ENCODE measurements around the gene COG3.

Gene COG3

DNA sequence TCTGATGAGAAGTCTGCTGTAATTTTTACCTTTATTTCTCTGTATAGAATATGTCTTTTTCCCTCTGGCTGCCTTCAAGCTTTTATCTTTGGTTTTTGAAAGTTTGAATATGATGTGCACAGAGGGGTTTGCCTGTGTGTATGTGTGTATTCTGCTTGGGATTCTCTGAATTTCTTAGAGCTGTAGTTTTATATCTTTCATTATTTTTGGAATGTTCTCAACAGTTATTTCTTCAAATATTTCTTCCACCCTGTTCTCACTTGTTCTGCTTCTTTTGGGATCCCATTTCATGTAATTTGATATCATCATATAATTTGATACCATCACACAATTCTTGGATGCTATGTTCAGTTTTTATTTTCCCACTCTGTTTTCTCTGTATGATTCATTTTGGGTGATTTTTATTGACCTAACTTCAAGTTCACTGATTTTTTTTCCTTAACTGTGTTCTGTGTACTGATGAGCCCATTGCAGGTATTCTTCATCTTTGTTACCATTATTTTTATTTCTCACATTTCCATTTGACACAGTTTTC lies 7.5 kb downstream of the COG3 start:
- H3K9me3 Mint-ChIP-seq: no peaks in the 10 kb centered on the region
- H3K36me3 Mint-ChIP-seq (ENCODE audit: low read depth): peaks cover 22% of the 10 kb centered on the region
- no peaks in the 10 kb centered on the region for H3K27me3 Mint-ChIP-seq
- H3K4me3 Mint-ChIP-seq: no peak overlapping the region
- peaks cover 75% of the 10 kb centered on the region for H3K4me1 Mint-ChIP-seq (ENCODE audit: low read depth)
- H3K27ac Mint-ChIP-seq: no peak overlapping the region

DNA sequence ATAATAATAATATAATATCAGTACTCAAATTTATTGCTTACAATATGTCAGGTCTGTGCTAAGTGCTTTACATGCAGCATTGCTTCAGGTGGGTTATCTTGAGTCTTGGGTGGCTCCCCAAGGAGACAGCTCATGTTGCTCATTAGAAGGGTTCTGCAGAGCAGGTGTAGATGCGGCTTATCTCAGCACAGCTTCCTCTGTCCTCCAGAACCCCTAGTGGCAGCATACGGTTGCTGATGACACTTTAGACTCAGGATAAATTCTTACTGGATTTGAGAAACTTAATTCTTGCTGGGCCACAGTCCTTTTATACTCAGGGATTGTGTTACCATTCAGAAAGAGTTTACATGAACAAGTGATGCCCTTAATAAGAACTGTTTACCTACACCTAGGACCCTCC lies 8.9 kb downstream of the COG3 start:
- Mint-ChIP-seq H3K9me3 (no peaks in the 10 kb centered on the region), H3K4me3 (no peak overlapping the region), H3K4me1 (ENCODE audit: low read depth) (peaks cover 62% of the 10 kb centered on the region), H3K27me3 (no peaks in the 10 kb centered on the region), H3K36me3 (ENCODE audit: low read depth) (peaks cover 23% of the 10 kb centered on the region), H3K27ac (no peak overlapping the region)

DNA sequence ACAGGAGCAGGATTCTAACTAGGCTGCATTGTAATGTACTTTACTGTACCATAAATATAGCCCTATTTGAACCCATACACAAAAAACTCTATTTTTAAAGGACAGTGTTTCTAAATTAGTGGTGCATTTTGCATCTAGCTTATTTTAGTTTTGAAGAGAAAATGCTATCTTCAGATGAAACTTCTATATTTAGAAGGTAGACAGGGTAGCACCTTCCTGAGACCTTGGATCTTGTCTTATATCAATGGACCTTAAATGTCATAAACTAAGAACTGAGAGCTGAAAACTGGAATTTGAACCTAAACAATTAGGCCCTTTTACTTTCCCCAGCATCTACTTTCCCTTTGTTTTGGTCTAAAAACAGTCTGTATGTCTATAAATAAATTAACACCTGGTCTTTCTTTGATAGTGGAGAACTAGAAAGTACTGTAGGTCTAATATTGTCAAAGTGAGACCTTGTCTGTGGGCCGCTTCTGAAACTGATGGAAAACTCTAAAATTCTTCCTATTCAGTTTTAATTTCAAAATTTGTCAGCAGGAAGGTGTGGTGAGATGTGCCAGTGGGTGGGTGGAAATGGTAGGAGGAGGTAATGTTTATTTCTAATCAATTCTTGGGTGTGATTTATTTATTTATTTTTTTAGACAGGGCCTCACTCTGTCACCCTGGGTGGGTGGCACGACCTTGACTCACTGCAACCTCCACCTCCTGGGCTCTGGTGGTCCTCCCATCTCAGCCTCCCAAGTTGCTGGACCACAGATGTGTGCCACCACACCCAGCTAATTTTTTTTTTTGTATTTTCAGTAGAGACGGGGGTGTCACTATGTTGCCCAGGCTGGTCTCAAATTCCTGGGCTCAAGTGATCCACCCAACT lies 10.1 kb downstream of the COG3 start:
- peaks cover 53% of the 10 kb centered on the region for H3K4me1 Mint-ChIP-seq (ENCODE audit: low read depth)
- no peaks in the 10 kb centered on the region for H3K9me3 Mint-ChIP-seq
- peak overlapping the region; percentile 80 for H3K27ac Mint-ChIP-seq
- peaks cover 27% of the 10 kb centered on the region for H3K36me3 Mint-ChIP-seq (ENCODE audit: low read depth)
- H3K27me3 Mint-ChIP-seq: no peaks in the 10 kb centered on the region
- H3K4me3 Mint-ChIP-seq: peak overlapping the region; percentile 30

DNA sequence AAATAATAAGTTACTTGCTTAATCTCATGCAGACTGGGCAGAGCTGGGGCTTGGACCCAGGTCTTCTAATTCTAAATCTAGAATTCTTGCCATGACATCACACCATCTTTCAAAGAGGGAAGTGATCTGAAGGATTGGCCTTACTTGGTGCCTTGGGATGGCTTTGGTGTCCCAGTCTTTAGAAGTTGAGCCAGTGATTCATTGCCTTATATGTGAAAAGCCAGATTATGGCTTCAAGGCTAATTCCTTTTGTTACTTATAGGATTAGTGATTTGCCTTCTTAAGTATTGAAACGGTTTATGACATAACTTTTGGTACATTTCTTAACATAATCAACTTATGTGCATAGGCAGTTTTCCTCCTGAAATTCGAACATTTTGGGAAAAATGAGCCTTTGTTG lies 14.9 kb downstream of the COG3 start:
- peaks cover 35% of the 10 kb centered on the region for H3K36me3 Mint-ChIP-seq (ENCODE audit: low read depth)
- no peak overlapping the region for H3K27ac Mint-ChIP-seq
- H3K4me1 Mint-ChIP-seq (ENCODE audit: low read depth): peaks cover 12% of the 10 kb centered on the region
- H3K27me3 Mint-ChIP-seq: no peaks in the 10 kb centered on the region
- H3K9me3 Mint-ChIP-seq: no peaks in the 10 kb centered on the region
- H3K4me3 Mint-ChIP-seq: no peak overlapping the region

DNA sequence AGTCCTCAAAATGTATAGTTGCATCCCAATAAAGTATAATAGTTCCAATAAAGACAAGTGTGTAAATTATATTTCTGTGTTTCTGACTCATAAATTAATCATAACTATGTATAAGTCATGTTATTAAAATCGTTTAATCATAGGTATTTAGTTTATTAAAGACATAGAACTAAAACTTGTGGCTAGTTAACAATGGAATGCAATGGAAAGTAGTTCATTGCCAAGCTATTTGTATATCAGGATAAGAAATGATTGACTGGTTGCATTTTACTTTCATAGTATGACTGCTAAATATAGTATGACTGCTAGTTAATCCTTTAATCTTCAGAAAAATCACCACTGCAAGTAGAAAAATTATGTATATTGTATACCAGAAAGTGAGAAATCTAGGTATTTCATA lies 16.9 kb downstream of the COG3 start:
- Mint-ChIP-seq H3K27me3 (no peaks in the 10 kb centered on the region), H3K27ac (no peak overlapping the region), H3K9me3 (no peaks in the 10 kb centered on the region), H3K4me3 (no peak overlapping the region), H3K36me3 (ENCODE audit: low read depth) (peaks cover 38% of the 10 kb centered on the region), H3K4me1 (ENCODE audit: low read depth) (no peaks in the 10 kb centered on the region)

DNA sequence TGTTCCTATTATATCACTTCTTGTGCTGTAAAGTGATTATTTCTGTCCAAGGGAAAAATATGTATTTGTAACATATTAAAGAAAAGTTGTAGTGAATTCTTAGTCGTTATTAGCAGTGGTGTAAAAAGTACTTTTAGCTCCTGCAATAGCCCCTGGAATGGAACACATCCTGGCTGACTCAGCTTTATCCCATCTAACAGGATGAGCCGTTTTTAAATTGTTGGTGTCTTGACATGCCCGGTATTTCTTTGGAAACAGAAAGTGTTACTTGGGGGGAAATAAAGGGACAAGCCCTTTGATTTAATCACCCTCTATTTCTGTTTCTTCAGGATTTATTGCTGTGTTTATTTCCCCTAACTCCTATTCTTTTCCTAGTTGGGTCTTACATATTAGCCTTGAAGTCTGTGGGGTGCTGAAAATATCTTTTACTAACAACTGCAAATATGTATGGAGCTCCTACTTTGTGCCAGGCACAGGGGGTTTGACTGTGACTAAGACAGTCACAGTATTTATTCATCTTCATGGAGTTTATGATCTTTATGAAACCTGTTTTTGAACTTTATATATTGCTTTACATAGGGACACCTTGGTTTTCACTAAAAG lies 17.9 kb downstream of the COG3 start:
- H3K4me1 Mint-ChIP-seq (ENCODE audit: low read depth): no peaks in the 10 kb centered on the region
- no peak overlapping the region for H3K27ac Mint-ChIP-seq
- H3K36me3 Mint-ChIP-seq (ENCODE audit: low read depth): peaks cover 48% of the 10 kb centered on the region
- H3K27me3 Mint-ChIP-seq: no peaks in the 10 kb centered on the region
- H3K9me3 Mint-ChIP-seq: no peaks in the 10 kb centered on the region
- no peak overlapping the region for H3K4me3 Mint-ChIP-seq

DNA sequence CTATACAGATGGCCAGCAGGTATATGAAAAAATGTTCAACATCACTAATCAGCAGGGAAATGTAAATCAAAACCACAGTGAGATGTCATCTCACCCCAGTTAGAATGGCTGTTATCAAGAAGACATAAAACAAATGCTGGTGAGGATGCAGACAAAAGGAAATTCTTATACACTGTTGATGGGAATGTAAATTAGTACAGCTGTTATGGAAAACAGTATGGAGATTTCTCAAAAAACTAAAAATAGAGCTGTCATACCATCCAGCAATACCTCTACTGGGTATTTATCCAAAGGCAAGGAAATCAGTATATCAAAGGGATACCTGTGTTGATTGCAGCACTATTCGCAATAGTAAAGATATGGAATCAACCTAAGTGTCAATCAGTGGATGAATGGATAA lies 22.9 kb downstream of the COG3 start:
- Mint-ChIP-seq H3K27ac (peak overlapping the region; percentile 55), H3K36me3 (ENCODE audit: low read depth) (peaks cover 46% of the 10 kb centered on the region), H3K9me3 (no peaks in the 10 kb centered on the region), H3K4me3 (no peak overlapping the region), H3K4me1 (ENCODE audit: low read depth) (no peaks in the 10 kb centered on the region), H3K27me3 (no peaks in the 10 kb centered on the region)

DNA sequence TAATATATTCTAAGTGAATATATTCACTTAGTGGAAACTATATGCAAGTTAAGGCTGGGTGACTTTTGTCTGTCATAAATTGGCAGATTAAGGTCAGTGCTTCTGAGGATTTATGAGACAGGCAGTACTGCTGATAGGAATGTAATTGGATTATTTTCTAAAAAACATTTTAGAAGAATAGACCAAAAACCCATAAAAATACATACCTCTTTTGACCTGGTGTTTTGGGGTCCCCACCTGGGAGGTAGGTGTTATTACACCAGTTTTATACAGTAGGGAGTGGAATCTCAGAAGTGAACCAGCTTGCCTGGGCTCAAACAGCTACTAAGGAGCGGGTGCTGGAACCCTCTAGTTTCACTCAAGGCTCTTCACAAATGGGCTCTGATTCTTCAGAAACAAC lies 25.3 kb downstream of the COG3 start:
- Mint-ChIP-seq H3K27ac (no peak overlapping the region), H3K9me3 (no peaks in the 10 kb centered on the region), H3K4me3 (no peak overlapping the region), H3K36me3 (ENCODE audit: low read depth) (peaks cover 47% of the 10 kb centered on the region), H3K27me3 (no peaks in the 10 kb centered on the region), H3K4me1 (ENCODE audit: low read depth) (no peaks in the 10 kb centered on the region)

DNA sequence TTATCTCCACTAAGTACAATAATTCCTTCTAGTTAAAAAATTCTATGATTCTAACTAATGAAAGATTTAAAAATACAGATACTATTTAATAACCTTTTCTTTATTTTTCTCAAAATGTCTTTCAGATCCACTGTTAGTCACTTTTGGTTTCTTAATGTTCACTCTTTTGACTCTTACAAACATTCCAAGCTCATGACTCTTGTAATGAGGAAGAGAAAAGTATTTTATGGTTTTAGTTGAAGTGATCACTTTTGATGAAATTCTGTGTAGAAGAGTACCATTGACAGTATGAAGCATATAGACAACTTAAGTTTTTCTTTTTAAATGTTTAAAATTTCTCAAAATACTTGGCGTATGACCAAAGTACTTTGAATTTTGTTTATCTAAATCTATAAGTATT lies 27.8 kb downstream of the COG3 start:
- H3K27me3 Mint-ChIP-seq: no peaks in the 10 kb centered on the region
- no peaks in the 10 kb centered on the region for H3K9me3 Mint-ChIP-seq
- H3K27ac Mint-ChIP-seq: no peak overlapping the region
- H3K4me3 Mint-ChIP-seq: no peak overlapping the region
- H3K4me1 Mint-ChIP-seq (ENCODE audit: low read depth): no peaks in the 10 kb centered on the region
- H3K36me3 Mint-ChIP-seq (ENCODE audit: low read depth): peaks cover 44% of the 10 kb centered on the region

DNA sequence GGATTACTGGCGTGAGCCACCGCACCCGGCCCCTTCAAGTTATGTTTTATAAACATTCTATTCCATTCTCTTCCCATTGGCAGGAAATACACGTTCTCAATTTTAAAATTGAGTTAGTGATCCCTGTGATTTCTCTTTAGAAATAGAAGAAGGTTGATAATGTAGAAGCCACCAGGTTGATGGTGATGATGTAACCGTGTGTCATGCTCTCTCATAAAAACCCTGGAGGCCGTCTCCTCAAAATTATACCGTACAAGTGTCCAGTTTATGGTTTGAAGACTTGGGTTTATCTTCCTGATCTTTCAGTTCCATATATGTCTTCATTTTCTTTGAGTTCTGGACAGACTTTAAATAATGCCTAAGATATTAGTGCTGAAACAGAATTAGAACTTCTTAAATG lies 32.2 kb downstream of the COG3 start:
- no peaks in the 10 kb centered on the region for H3K9me3 Mint-ChIP-seq
- no peak overlapping the region for H3K27ac Mint-ChIP-seq
- no peak overlapping the region for H3K4me3 Mint-ChIP-seq
- H3K36me3 Mint-ChIP-seq (ENCODE audit: low read depth): peaks cover 51% of the 10 kb centered on the region
- no peaks in the 10 kb centered on the region for H3K27me3 Mint-ChIP-seq
- peaks cover 12% of the 10 kb centered on the region for H3K4me1 Mint-ChIP-seq (ENCODE audit: low read depth)

DNA sequence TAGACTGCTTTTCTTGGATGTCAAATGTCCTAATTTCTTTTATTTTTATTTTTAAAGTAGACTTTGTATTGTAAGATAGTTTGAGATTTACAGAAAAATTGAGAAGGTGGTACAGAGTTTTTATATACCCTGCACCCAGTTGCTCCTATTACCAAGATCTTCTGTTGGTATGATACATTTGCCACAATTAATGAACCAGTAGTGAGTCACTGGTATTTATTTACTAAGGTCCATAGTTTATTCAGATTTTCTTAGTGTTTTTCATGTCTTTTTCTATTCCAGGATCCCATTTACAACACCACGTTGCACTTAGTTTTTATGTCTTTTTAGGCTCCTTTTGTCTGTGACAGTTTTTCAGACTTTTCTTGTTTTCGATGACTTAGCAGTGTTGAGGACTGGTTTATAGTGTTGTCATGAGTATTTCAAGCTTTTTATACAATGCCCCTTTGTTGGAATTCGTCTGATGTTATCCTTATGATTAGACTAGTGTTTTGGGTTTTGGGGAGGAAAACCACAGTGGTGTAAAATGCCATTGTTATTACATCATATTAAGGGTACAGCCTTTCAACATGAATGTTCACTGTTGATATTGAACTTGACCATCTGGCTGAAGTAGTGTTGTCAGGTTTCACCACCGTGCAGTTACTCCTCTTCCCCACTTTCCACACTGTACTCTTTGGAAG lies 35.9 kb downstream of the COG3 start:
- no peaks in the 10 kb centered on the region for H3K27me3 Mint-ChIP-seq
- no peaks in the 10 kb centered on the region for H3K9me3 Mint-ChIP-seq
- H3K4me1 Mint-ChIP-seq (ENCODE audit: low read depth): peaks cover 12% of the 10 kb centered on the region
- peaks cover 54% of the 10 kb centered on the region for H3K36me3 Mint-ChIP-seq (ENCODE audit: low read depth)
- H3K4me3 Mint-ChIP-seq: no peak overlapping the region
- peak overlapping the region; percentile 68 for H3K27ac Mint-ChIP-seq

DNA sequence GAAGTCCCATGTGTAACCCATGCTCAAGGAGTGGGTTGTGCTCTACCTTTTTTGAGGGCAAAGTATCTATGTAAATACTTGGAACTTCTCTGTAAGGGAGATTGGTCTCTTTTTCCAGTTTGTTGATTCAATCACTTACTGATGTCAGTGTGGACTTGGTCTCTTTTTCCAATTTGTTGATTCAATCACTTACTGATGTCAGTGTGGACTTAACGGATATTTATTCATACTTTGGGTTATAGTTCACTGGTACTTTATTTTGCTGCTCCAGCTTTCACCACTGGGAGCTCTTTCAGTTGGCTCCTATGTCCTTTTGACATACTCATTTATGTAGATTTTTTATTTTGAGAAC lies 36.4 kb downstream of the COG3 start:
- no peaks in the 10 kb centered on the region for H3K27me3 Mint-ChIP-seq
- H3K4me3 Mint-ChIP-seq: no peak overlapping the region
- H3K27ac Mint-ChIP-seq: peak overlapping the region; percentile 68

DNA sequence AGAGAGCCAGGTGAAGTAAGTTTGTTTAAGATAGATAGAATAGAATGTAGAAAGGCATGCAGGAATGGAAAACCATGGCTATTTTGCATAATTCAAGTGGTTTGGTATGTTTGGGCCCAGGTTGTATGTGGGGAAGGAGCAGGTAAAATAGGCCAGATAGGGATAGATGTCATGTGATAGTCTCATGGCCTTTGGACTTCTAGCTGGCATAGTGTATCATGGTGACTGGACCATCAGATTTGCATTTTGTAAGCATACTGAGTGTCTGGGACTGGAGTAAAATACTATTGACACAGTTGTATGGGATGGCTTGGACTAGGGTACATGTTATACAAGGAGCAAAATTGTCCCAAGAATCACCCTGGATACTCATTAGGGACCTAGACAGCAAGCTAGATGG lies 38.9 kb downstream of the COG3 start:
- H3K27me3 Mint-ChIP-seq: no peaks in the 10 kb centered on the region
- H3K4me3 Mint-ChIP-seq: no peak overlapping the region
- H3K9me3 Mint-ChIP-seq: no peaks in the 10 kb centered on the region
- peaks cover 12% of the 10 kb centered on the region for H3K4me1 Mint-ChIP-seq (ENCODE audit: low read depth)
- no peak overlapping the region for H3K27ac Mint-ChIP-seq
- H3K36me3 Mint-ChIP-seq (ENCODE audit: low read depth): peaks cover 46% of the 10 kb centered on the region

More for the DNA sequence above, 36.4 kb downstream of the COG3 start:
- Mint-ChIP-seq H3K9me3 (no peaks in the 10 kb centered on the region), H3K4me1 (ENCODE audit: low read depth) (peaks cover 12% of the 10 kb centered on the region), H3K36me3 (ENCODE audit: low read depth) (peaks cover 55% of the 10 kb centered on the region)

DNA sequence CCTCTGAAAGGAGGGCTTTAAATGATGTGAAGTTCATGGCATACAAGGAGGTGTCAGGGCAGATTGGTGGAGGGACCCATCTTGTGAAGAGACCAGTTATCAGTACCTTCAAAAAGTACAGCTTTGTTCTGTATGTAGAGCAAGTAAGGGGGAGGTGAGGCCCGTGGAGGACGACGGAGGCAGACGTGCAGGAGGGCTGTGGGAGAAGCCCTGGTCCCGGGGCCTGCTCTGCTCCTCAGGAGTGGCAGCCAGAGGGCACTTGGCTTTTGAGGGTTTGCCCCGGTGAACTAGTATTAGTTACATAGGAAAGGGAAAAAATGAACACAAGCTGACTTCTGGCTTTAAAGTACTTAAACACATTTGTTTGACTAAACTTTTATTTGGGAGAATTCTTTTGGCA lies 42.1 kb downstream of the COG3 start:
- Mint-ChIP-seq H3K4me1 (ENCODE audit: low read depth) (peaks cover 4% of the 10 kb centered on the region), H3K36me3 (ENCODE audit: low read depth) (peaks cover 42% of the 10 kb centered on the region), H3K27ac (peak overlapping the region; percentile 14)

DNA sequence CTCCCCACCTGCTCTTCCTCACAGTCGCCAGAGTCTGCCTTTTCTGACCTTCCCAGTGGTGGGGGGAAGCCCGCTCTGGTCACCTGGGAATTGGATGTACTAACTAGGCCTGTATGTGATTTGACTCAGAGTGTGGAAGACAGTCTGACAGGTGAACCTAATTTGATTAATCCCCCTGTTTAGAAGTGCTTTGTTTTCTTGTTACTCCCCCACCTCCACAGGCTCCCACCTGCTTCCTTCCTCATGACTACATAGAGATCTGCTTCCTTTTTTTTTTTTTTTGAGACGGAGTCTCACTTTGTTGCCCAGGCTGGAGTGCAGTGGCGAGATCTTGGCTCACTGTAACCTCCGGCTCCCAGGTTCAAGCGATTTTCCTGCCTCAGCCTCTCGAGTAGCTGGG lies 44.0 kb downstream of the COG3 start:
- Mint-ChIP-seq H3K4me1 (ENCODE audit: low read depth) (peaks cover 9% of the 10 kb centered on the region), H3K27me3 (no peaks in the 10 kb centered on the region), H3K27ac (peak overlapping the region; percentile 22), H3K9me3 (no peaks in the 10 kb centered on the region), H3K36me3 (ENCODE audit: low read depth) (peaks cover 39% of the 10 kb centered on the region), H3K4me3 (no peak overlapping the region)

More for the DNA sequence above, 42.1 kb downstream of the COG3 start:
- Mint-ChIP-seq H3K9me3 (no peaks in the 10 kb centered on the region), H3K27me3 (no peaks in the 10 kb centered on the region), H3K4me3 (no peak overlapping the region)

All from stimulated activated naive CD8-positive, alpha-beta T cell treated with anti-CD3 and anti-CD28 coated beads, Interleukin-15, Interleukin-2, amounts not matched to agents 100 ng/mL and 50 ng/mL, for 24 hours (primary cell).